Transverse colon (tissue), 4 donors: ENCODE measurements around the gene CLMN.

Experiments
- CTCF ChIP-seq, 5 experiments: fragments of 200-600 bp in 3 of 5; fragments of 450-650 bp in 2 of 5; sonication (generic) in 3 of 5; IDR thresholded peaks; 1 replicate in 2 of 5; 2 replicates in 3 of 5; pipeline ENCODE4 v1.5.1; 2016 to 2017; ENCODE audit warnings: antibody characterized with exemption in 5 of 5, inconsistent platforms in 3 of 5, mild to moderate bottlenecking in 2 of 5, moderate library complexity in 1 of 5
- EP300 ChIP-seq: sonication (generic); formaldehyde crosslinking; IDR thresholded peaks from one replicate; pipeline ENCODE4 v1.6.1; 2017; ENCODE audit warnings: antibody characterized with exemption, low read depth
- POLR2A ChIP-seq: fragments of 450-650 bp; IDR thresholded peaks from one replicate; pipeline ENCODE4 v1.6.1; 2016; ENCODE audit warnings: antibody characterized with exemption, mild to moderate bottlenecking, moderate library complexity
- POLR2AphosphoS5 ChIP-seq, 3 donors: sonication (generic); formaldehyde crosslinking; IDR thresholded peaks; one replicate each; pipeline ENCODE4 v1.6.1; 2016; ENCODE audit warnings: antibody characterized with exemption in 3 of 3

GRCh38 chr14:95211721-95212504 lies 107.8 kb downstream of the CLMN start:
- TF ChIP-seq CTCF (IDR thresholded peaks at IDR 0.05) (no peak), POLR2A (no peak), POLR2AphosphoS5 (IDR thresholded peaks at IDR 0.05) (no peak), EP300 (no peak)
